ENCODE measurements around the gene TIMP2.

DNA sequence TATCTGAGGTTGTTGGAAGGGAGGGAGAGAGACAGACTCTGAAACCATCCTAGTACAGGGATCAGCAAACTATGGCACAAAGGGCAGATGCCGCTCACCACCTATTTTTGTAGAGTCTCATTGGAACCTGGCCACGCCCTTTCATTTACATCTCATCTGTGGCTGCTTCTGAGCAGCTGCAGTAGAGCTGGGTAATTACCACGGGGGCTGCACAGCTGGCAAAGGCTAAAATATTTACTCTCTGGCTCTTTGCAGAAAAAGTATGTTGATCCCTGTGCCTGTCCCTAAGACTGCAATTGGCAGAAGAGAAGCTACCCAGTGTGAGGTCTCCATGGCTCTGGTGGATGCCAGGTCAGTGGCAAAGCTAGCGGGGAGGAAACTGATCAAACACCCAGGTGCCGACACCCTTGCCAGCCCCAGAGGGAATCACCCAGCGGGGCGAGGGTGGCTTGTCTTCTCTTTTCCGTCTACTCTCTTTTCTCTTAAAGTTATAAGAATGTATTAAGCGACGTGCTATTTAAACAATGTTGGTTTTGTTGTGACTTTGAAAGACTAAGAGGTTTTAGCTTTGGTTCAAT, 36.2 kb downstream of the TIMP2 start:
- TF ChIP-seq, protein P1, sequence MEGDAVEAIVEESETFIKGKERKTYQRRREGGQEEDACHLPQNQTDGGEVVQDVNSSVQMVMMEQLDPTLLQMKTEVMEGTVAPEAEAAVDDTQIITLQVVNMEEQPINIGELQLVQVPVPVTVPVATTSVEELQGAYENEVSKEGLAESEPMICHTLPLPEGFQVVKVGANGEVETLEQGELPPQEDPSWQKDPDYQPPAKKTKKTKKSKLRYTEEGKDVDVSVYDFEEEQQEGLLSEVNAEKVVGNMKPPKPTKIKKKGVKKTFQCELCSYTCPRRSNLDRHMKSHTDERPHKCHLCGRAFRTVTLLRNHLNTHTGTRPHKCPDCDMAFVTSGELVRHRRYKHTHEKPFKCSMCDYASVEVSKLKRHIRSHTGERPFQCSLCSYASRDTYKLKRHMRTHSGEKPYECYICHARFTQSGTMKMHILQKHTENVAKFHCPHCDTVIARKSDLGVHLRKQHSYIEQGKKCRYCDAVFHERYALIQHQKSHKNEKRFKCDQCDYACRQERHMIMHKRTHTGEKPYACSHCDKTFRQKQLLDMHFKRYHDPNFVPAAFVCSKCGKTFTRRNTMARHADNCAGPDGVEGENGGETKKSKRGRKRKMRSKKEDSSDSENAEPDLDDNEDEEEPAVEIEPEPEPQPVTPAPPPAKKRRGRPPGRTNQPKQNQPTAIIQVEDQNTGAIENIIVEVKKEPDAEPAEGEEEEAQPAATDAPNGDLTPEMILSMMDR (conservative IDR thresholded peaks at IDR 0.05; ENCODE audit: low read depth, low read length) = no peak
- no peak for TF ChIP-seq EZH2 (IDR thresholded peaks at IDR 0.05; ENCODE audit: borderline replicate concordance, low read depth, low read length, poor library complexity, severe bottlenecking)

Data from A673 (cell line).